Keratinocyte (primary cell): Measurements from ENCODE around the gene DYNC1I1. TPM values are rescaled to one million over a fixed set of nuclear protein-coding genes. Genes with fewer than 3 reads are reported as not detected.

Source experiments
- DNase-seq: peaks from one replicate; pipeline ENCODE4 v3.0.0-alpha.2; 2011; ENCODE audit warnings: low read depth, missing footprints, low spot score
- FAIRE-seq: peaks from 2 replicates; lab custom pipeline; 2011; peaks lifted over from hg19 to GRCh38; lab: Jason Lieb, UNC
- H2AFZ ChIP-seq: 2 replicates; pipeline ENCODE4 v1.6.0; 2012; ENCODE audit warnings: low read length, control low read depth, inconsistent platforms; ENCODE audit not compliant: control insufficient read depth
- H3K27ac ChIP-seq: 2 replicates; pipeline ENCODE4 v1.5.1; 2011; ENCODE audit warnings: low read length; ENCODE audit not compliant: control insufficient read depth, insufficient read depth
- H3K27me3 ChIP-seq: 3 replicates; pipeline ENCODE4 v1.6.0; 2011; ENCODE audit warnings: low read length; ENCODE audit not compliant: control insufficient read depth, insufficient read depth; ENCODE audit errors: extremely low read depth
- H3K36me3 ChIP-seq, 2 experiments: 2 replicates in 1 of 2; 3 replicates in 1 of 2; pipeline ENCODE4 v1.5.1; 2011; ENCODE audit warnings: low read length in 2 of 2, mild to moderate bottlenecking in 1 of 2; ENCODE audit not compliant: control insufficient read depth in 2 of 2, insufficient read depth in 2 of 2; ENCODE audit errors: extremely low read depth in 1 of 2
- H3K4me1 ChIP-seq: 3 replicates; pipeline ENCODE4 v1.5.1; 2011; ENCODE audit warnings: low read length; ENCODE audit not compliant: control insufficient read depth, insufficient read depth; ENCODE audit errors: extremely low read depth
- H3K4me2 ChIP-seq: 3 replicates; pipeline ENCODE4 v1.6.0; 2011; ENCODE audit warnings: low read depth, low read length; ENCODE audit not compliant: control insufficient read depth, insufficient read depth; ENCODE audit errors: extremely low read depth
- H3K4me3 ChIP-seq, 3 experiments: fragments of 200-600 bp in 1 of 3; sonication (generic) in 1 of 3; 2 replicates in 2 of 3; 3 replicates in 1 of 3; pipeline ENCODE4 v1.5.1; 2011 to 2016; ENCODE audit warnings: low read length in 3 of 3, mild to moderate bottlenecking in 3 of 3, control low read depth in 2 of 3, inconsistent platforms in 1 of 3, low read depth in 1 of 3, mixed read lengths in 1 of 3, mixed run types in 1 of 3, moderate library complexity in 1 of 3; ENCODE audit not compliant: control insufficient read depth in 2 of 3, insufficient read depth in 2 of 3; ENCODE audit errors: extremely low read depth in 1 of 3
- H3K79me2 ChIP-seq: 2 replicates; pipeline ENCODE4 v1.6.0; 2012; ENCODE audit warnings: low read length; ENCODE audit not compliant: control insufficient read depth, insufficient read depth
- H3K9ac ChIP-seq: 3 replicates; pipeline ENCODE4 v1.6.0; 2011; ENCODE audit warnings: low read length; ENCODE audit not compliant: control insufficient read depth, insufficient read depth; ENCODE audit errors: extremely low read depth
- H3K9me1 ChIP-seq: 3 replicates; pipeline ENCODE4 v1.6.0; 2011; ENCODE audit warnings: low read length; ENCODE audit not compliant: control insufficient read depth, insufficient read depth; ENCODE audit errors: extremely low read depth
- H3K9me3 ChIP-seq: 2 replicates; pipeline ENCODE4 v1.5.1; 2012; ENCODE audit warnings: low read depth, low read length; ENCODE audit not compliant: control insufficient read depth
- H4K20me1 ChIP-seq: 3 replicates; pipeline ENCODE4 v1.6.0; 2011; ENCODE audit warnings: low read length; ENCODE audit not compliant: control insufficient read depth, insufficient read depth; ENCODE audit errors: extremely low read depth
- CTCF ChIP-seq, 3 experiments: IDR thresholded peaks in 1 of 3; conservative IDR thresholded peaks in 1 of 3; optimal IDR thresholded peaks in 1 of 3; 2 replicates in 2 of 3; 3 replicates in 1 of 3; pipeline versions ENCODE3 to v1.5.1; 2011; ENCODE audit warnings: low read length in 3 of 3, mild to moderate bottlenecking in 3 of 3, moderate library complexity in 2 of 3, control low read depth in 1 of 3, inconsistent platforms in 1 of 3; ENCODE audit not compliant: insufficient read depth in 2 of 3; ENCODE audit errors: extremely low read depth in 1 of 3
- EZH2 ChIP-seq: IDR thresholded peaks from one replicate; pipeline ENCODE4 v1.6.1; 2012; ENCODE audit warnings: inconsistent platforms, mild to moderate bottlenecking, low read length, moderate library complexity
- dilution Hi-C: fragments of 300-500 bp; cut with MboI; formaldehyde crosslinking; loops from one replicate; pipeline ENCODE4 v1.7.0; 2020; ENCODE audit warnings: low sequenced_read_pairs; ENCODE audit not compliant: extremely low pct_ligation_motif_present
- polyA plus RNA-seq, 5 experiments: library from polyadenylated mRNA; depleted of rRNA in 3 of 5; stranded (reverse) in 3 of 5; stranded (forward) in 1 of 5; unstranded in 1 of 5; fragments of >200 nt; gene quantifications; 1 replicate in 1 of 5; 2 replicates in 3 of 5; 3 replicates in 1 of 5; pipeline versions ENCODE4 v1.2.1 to v1.2.3, GENCODE V29; 2011 to 2012; ENCODE audit warnings: missing spikeins in 2 of 5, low read depth in 1 of 5, low replicate concordance in 1 of 5

Gene DYNC1I1
- polyA plus RNA-seq, 1 donor (not counting 4 experiments of a cell fraction or from before 2014, with no cell fraction given): 0.10 TPM

GRCh38 chr7:95805909-95806308, 33.6 kb downstream of the DYNC1I1 start:
- H3K36me3 ChIP-seq: no peaks in the 10 kb centered on the region
- dilution Hi-C loops: no loop called here
- H2AFZ ChIP-seq: no peak overlapping the region
- no peak for FAIRE-seq
- no peak overlapping the region for H3K4me2 ChIP-seq
- no peaks in the 10 kb centered on the region for H3K79me2 ChIP-seq
- no peaks in the 10 kb centered on the region for H3K9me3 ChIP-seq
- H3K9me1 ChIP-seq: no peaks in the 10 kb centered on the region
- no peak overlapping the region for H3K4me3 ChIP-seq
- no peaks in the 10 kb centered on the region for H3K27me3 ChIP-seq
- no peak overlapping the region for H3K27ac ChIP-seq
- no peak for DNase-seq
- TF ChIP-seq EZH2 (no peak), CTCF (optimal IDR thresholded peaks at IDR 0.05 in 1 of 3, IDR thresholded peaks at IDR 0.05 in 1 of 3, conservative IDR thresholded peaks at IDR 0.05 in 1 of 3; ENCODE audit: extremely low read depth in 1 of 3, insufficient read depth in 2 of 3, low read length in 3 of 3) (no peak)
- H4K20me1 ChIP-seq: no peaks in the 10 kb centered on the region
- H3K9ac ChIP-seq: no peak overlapping the region
- H3K4me1 ChIP-seq: no peaks in the 10 kb centered on the region

DNA sequence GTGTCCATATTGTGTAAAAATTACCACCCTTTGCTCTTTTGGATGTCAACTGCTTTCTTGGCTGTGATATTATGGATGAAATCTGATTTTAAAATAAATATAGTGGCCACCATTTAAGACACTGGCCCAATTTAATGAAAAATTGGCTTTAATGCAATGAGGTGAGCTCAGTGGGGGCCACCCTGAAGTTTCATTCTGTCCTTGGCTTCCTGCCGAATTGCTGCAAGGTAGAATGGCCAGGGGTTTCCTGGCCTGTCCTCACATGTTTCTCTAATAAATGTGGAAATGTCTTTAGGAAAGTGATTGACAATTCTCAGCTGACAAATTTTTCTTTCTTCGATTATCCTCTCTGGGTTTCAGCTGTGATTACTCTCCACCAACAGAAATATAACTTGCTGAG, 36.0 kb downstream of the DYNC1I1 start:
- H3K4me1 ChIP-seq: no peaks in the 10 kb centered on the region
- no peak for TF ChIP-seq CTCF (optimal IDR thresholded peaks at IDR 0.05 in 1 of 3, IDR thresholded peaks at IDR 0.05 in 1 of 3, conservative IDR thresholded peaks at IDR 0.05 in 1 of 3; ENCODE audit: extremely low read depth in 1 of 3, insufficient read depth in 2 of 3, low read length in 3 of 3)
- no peak for TF ChIP-seq EZH2
- no peaks in the 10 kb centered on the region for H3K27me3 ChIP-seq
- H2AFZ ChIP-seq: no peak overlapping the region
- no peak overlapping the region for H3K4me2 ChIP-seq
- FAIRE-seq: no peak
- no peak overlapping the region for H3K27ac ChIP-seq
- H3K36me3 ChIP-seq: no peaks in the 10 kb centered on the region
- H3K4me3 ChIP-seq: no peak overlapping the region
- no peak for DNase-seq
- dilution Hi-C loops: no loop called here
- H3K9me3 ChIP-seq: no peaks in the 10 kb centered on the region
- no peaks in the 10 kb centered on the region for H3K79me2 ChIP-seq
- no peaks in the 10 kb centered on the region for H3K9me1 ChIP-seq
- no peaks in the 10 kb centered on the region for H4K20me1 ChIP-seq
- H3K9ac ChIP-seq: no peak overlapping the region
